B cell (primary cell): Measurements from ENCODE around the gene AXL. TPM values are rescaled to one million over a fixed set of nuclear protein-coding genes. Genes with fewer than 3 reads are reported as not detected.

Experiments
- ATAC-seq: fragments of 200-7000 bp; cut with Tn5 transposase; one replicate; pipeline ENCODE4 v1.10.0; 2021; ENCODE audit warnings: low read depth, mild to moderate bottlenecking, moderate number of reproducible peaks, moderate library complexity
- CTCF ChIA-PET: fragments of 350-600 bp; sonication (Branson Sonifier 250); formaldehyde crosslinking; loops from one replicate; lab custom pipeline; 2021; ENCODE audit warnings: antibody characterized with exemption, inconsistent platforms; lab: Charles Lee
- POLR2A ChIA-PET: fragments of 350-600 bp; sonication (Branson Sonifier 250); formaldehyde crosslinking; loops from one replicate; lab custom pipeline; 2021; ENCODE audit warnings: antibody characterized with exemption; lab: Charles Lee
- DNase-seq: peaks from one replicate; pipeline ENCODE4 v3.0.0; 2013
- H2AFZ ChIP-seq: 2 replicates; pipeline ENCODE4 v1.6.1; 2012; ENCODE audit warnings: mild to moderate bottlenecking, low read depth, low read length; ENCODE audit not compliant: insufficient read depth, poor library complexity, severe bottlenecking
- H3K27ac ChIP-seq, 2 donors: 1 replicate in 1 of 2; 2 replicates in 1 of 2; pipeline ENCODE4 v1.5.1; 2012 to 2013; ENCODE audit warnings: low read length in 2 of 2, mild to moderate bottlenecking in 2 of 2, moderate library complexity in 1 of 2
- H3K27me3 ChIP-seq, 4 experiments: fragments of 200-600 bp in 1 of 4; sonication (generic) in 1 of 4; replicated peaks in 1 of 4; 1 replicate in 2 of 4; 2 replicates in 2 of 4; pipeline versions ENCODE4 v1.6.1 to v1.7.0; 2013 to 2016; ENCODE audit warnings: low read length in 3 of 4, mild to moderate bottlenecking in 2 of 4, mixed read lengths in 1 of 4, moderate library complexity in 1 of 4; ENCODE audit not compliant: insufficient read depth in 4 of 4, control insufficient read depth in 3 of 4; ENCODE audit errors: control extremely low read depth in 1 of 4
- H3K36me3 ChIP-seq, 2 experiments: replicated peaks in 1 of 2; 1 replicate in 1 of 2; 2 replicates in 1 of 2; pipeline versions ENCODE4 v1.6.1 to v1.7.1; 2013; ENCODE audit warnings: low read length in 1 of 2; ENCODE audit not compliant: insufficient read depth in 2 of 2, control insufficient read depth in 1 of 2; ENCODE audit errors: control extremely low read depth in 1 of 2, extremely low read depth in 1 of 2
- H3K4me1 ChIP-seq, 2 donors: fragments of 200-600 bp in 1 of 2; sonication (generic) in 1 of 2; 1 replicate in 1 of 2; 2 replicates in 1 of 2; pipeline versions ENCODE4 v1.5.1 to v1.6.1; 2013 to 2017; ENCODE audit warnings: low read length in 2 of 2; ENCODE audit not compliant: control insufficient read depth in 2 of 2, insufficient read depth in 2 of 2
- H3K4me2 ChIP-seq: replicated peaks from 2 replicates; pipeline ENCODE3; 2012; ENCODE audit warnings: mild to moderate bottlenecking, low read depth, low read length; ENCODE audit not compliant: poor library complexity, severe bottlenecking
- H3K4me3 ChIP-seq, 5 experiments: fragments of 200-600 bp in 1 of 5; sonication (generic) in 1 of 5; 1 replicate in 3 of 5; 2 replicates in 2 of 5; pipeline versions ENCODE4 v1.5.1 to v1.7.0; 2011 to 2016; ENCODE audit warnings: low read length in 4 of 5, mild to moderate bottlenecking in 4 of 5, low read depth in 2 of 5, control low read depth in 1 of 5, moderate library complexity in 1 of 5; ENCODE audit not compliant: insufficient read depth in 1 of 5; ENCODE audit errors: control extremely low read depth in 1 of 5, extremely low read depth in 1 of 5
- H3K79me2 ChIP-seq: fragments of 200-600 bp; sonication (generic); one replicate; pipeline ENCODE4 v1.6.0; 2016; ENCODE audit warnings: low read length; ENCODE audit not compliant: control insufficient read depth, insufficient read depth
- H3K9ac ChIP-seq: fragments of 200-600 bp; sonication (generic); 2 replicates; pipeline ENCODE4 v1.6.1; 2017; ENCODE audit warnings: mild to moderate bottlenecking, low read length, moderate library complexity
- H3K9me3 ChIP-seq, 3 donors: one replicate each; pipeline versions ENCODE4 v1.6.1 to v1.7.1; 2013; ENCODE audit warnings: low read length in 2 of 3; ENCODE audit not compliant: control insufficient read depth in 2 of 3, insufficient read depth in 1 of 3; ENCODE audit errors: control extremely low read depth in 1 of 3
- H4K20me1 ChIP-seq: 2 replicates; pipeline ENCODE4 v1.6.0; 2012; ENCODE audit warnings: mild to moderate bottlenecking, low read length; ENCODE audit not compliant: insufficient read depth, control insufficient read depth, poor library complexity, severe bottlenecking
- H3K27ac Mint-ChIP-seq: one replicate; pipeline ENCODE4 v1.8.0; 2021; ENCODE audit warnings: mixed read lengths
- H3K27me3 Mint-ChIP-seq: one replicate; pipeline ENCODE4 v1.8.0; 2021; ENCODE audit warnings: mixed read lengths
- H3K4me1 Mint-ChIP-seq: one replicate; pipeline ENCODE4 v1.8.0; 2021; ENCODE audit warnings: mixed read lengths
- H3K4me3 Mint-ChIP-seq: one replicate; pipeline ENCODE4 v1.8.0; 2021; ENCODE audit warnings: mixed read lengths
- H3K9me3 Mint-ChIP-seq: one replicate; pipeline ENCODE4 v1.8.0; 2022; ENCODE audit warnings: mixed read lengths; ENCODE audit not compliant: insufficient read depth
- CTCF ChIP-seq: fragments of 200-600 bp; IDR thresholded peaks from one replicate; pipeline ENCODE4 v1.8.0; 2022; ENCODE audit warnings: antibody characterized with exemption, mild to moderate bottlenecking
- EZH2 ChIP-seq: IDR thresholded peaks from 2 replicates; pipeline ENCODE4 v1.6.1; 2012; ENCODE audit warnings: borderline replicate concordance, low read depth, mild to moderate bottlenecking, moderate library complexity, low read length; ENCODE audit not compliant: insufficient read depth, poor library complexity, severe bottlenecking
- WGBS: methylation state at CpG from one replicate; pipeline ENCODE4 v1.1.5; 2013; ENCODE audit warnings: missing lambda C conversion rate; ENCODE audit not compliant: insufficient coverage; 5-methylcytosine and 5-hydroxymethylcytosine counted together
- intact Hi-C: fragments of 100-400 bp; cut with micrococcal nuclease; formaldehyde crosslinking; loops from one replicate; pipeline ENCODE4 v1.10.0; 2022
- polyA plus RNA-seq: library from polyadenylated mRNA; depleted of rRNA; stranded (reverse); fragments of >200 nt; gene quantifications from 2 replicates; pipeline ENCODE4 v1.2.3, GENCODE V29; 2012
- total RNA-seq, 2 donors: library from RNA; stranded (reverse); fragments of 120-200 nt in 1 of 2; gene quantifications; 1 replicate in 1 of 2; 2 replicates in 1 of 2; pipeline versions ENCODE4 v1.2.3 to v1.2.4, GENCODE V29; 2013 to 2022

AXL gene
- total and polyA plus RNA-seq, 2 donors (not counting 1 experiment from before 2014, with no cell fraction given): not detected

DNA sequence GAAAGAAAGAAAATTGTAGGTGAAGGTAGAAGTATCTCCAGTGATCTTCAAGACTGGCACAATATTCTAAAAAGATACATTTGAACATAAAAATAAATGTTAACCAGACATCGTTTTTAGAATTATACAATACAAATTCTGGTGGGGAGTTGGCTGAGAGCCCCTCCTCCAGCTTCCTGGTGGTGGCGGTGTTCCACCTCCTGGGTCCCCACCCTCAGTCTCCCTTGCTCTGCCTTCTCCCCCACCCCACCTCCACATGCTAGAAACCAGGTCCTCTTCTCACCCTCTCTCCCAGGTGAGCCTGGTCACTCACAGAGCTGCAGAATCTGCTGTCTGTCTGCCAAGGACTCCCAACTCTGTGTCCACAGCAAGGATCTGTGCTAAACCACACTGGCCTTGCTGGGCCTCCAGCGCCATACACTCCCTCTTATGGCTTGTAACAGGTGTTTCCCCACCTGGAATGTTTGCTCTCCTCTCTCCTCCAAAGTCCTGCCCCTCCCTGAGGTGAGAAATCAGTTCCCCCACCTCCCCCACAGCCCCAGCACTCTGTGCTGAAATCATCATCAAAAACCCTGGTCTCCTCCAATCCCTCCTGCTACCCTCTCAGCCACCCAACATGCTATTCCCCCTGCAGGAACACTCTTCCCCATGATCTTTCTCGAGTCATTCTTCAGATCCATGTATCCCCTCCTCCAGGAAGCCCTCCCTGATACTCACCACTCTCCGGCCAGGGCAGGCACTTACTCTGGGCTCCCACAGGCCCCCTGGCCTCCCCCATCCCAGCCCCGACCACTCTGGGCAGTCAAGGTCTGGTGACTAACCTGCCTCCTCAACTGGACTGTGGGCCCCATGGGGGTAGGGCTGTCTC, 46.5 kb upstream of the AXL start:
- no peak overlapping the region for H2AFZ ChIP-seq
- no peak overlapping the region for H3K4me3 ChIP-seq
- intact Hi-C loops: no loop called here
- H3K4me3 Mint-ChIP-seq: no peak overlapping the region
- H3K27me3 ChIP-seq: no peaks in the 10 kb centered on the region
- no peaks in the 10 kb centered on the region for H3K79me2 ChIP-seq
- H3K9me3 ChIP-seq: no peaks in the 10 kb centered on the region
- no peak overlapping the region for H3K27ac Mint-ChIP-seq
- H4K20me1 ChIP-seq: no peaks in the 10 kb centered on the region
- POLR2A ChIA-PET: interaction anchor here (0.7 kb wide), 1 partner anchor 30 kb away, joined by 5 read pairs; no protein-coding TSS in a partner anchor
- no peaks in the 10 kb centered on the region for H3K9me3 Mint-ChIP-seq
- whole genome bisulfite sequencing: 84% methylated on average over 5 of the region's 6 CpGs
- H3K4me2 ChIP-seq: no peak overlapping the region
- H3K4me1 ChIP-seq: peaks cover 0 to 8% of the 10 kb centered on the region in 2 donors
- peaks cover 8% of the 10 kb centered on the region for H3K4me1 Mint-ChIP-seq
- DNase-seq (no peak), ATAC-seq (no peak)
- no peak overlapping the region for H3K27ac ChIP-seq
- H3K36me3 ChIP-seq: no peaks in the 10 kb centered on the region
- TF ChIP-seq CTCF (no peak), EZH2 (no peak)
- CTCF ChIA-PET: interaction anchor here (0.6 to 0.7 kb wide), 2 partner anchors 275 to 1107 kb away, joined by 3 to 4 read pairs; no protein-coding TSS in a partner anchor
- H3K27me3 Mint-ChIP-seq: peaks cover 13% of the 10 kb centered on the region
- H3K9ac ChIP-seq: no peak overlapping the region

GRCh38 chr19:41174297-41174928, 44.6 kb upstream of the AXL start:
- no peak overlapping the region for H3K4me3 Mint-ChIP-seq
- POLR2A ChIA-PET: no interaction called here

More at GRCh38 chr19:41174297-41174928, 44.6 kb upstream of the AXL start:
- TF ChIP-seq CTCF (no peak), EZH2 (no peak)
- H3K36me3 ChIP-seq: no peaks in the 10 kb centered on the region
- peaks cover 8% of the 10 kb centered on the region for H3K4me1 Mint-ChIP-seq
- H3K9ac ChIP-seq: no peak overlapping the region
- no peak overlapping the region for H3K4me2 ChIP-seq
- H4K20me1 ChIP-seq: no peaks in the 10 kb centered on the region
- no peak overlapping the region for H3K4me3 ChIP-seq
- CTCF ChIA-PET: no interaction called here
- no peaks in the 10 kb centered on the region for H3K27me3 ChIP-seq
- H3K27ac Mint-ChIP-seq: no peak overlapping the region
- H3K4me1 ChIP-seq: peaks cover 0 to 8% of the 10 kb centered on the region in 2 donors
- WGBS: 93% methylated on average over 6 of the region's 15 CpGs
- H2AFZ ChIP-seq: no peak overlapping the region
- peaks cover 6% of the 10 kb centered on the region for H3K27me3 Mint-ChIP-seq
- DNase-seq (no peak), ATAC-seq (no peak)
- no peaks in the 10 kb centered on the region for H3K79me2 ChIP-seq
- H3K27ac ChIP-seq: no peak overlapping the region
- H3K9me3 ChIP-seq: no peaks in the 10 kb centered on the region
- intact Hi-C loops: no loop called here
- no peaks in the 10 kb centered on the region for H3K9me3 Mint-ChIP-seq
